Mucosa of gallbladder (tissue), 1 donor: ENCODE results near the gene GTF3C2. TPM values are rescaled to one million over a fixed set of nuclear protein-coding genes. Genes with fewer than 3 reads are reported as not detected.
A peak's percentile ranks its signal among the peaks of the same experiment; 100 is the strongest.

Source experiments
- DNase-seq: peaks from one replicate; pipeline ENCODE4 v3.0.0-alpha.2; 2020; ENCODE audit warnings: low spot score
- total RNA-seq: library from RNA; stranded (reverse); gene quantifications from one replicate; pipeline ENCODE4 v1.2.1, GENCODE V29; 2021
- donor health status: DM: no; HTN: no; CAD: no.

Gene GTF3C2
- total RNA-seq, result 49.5 TPM

GRCh38 chr2:27356382-27357181 lies at the start of gene GTF3C2:
Gene GTF3C2, minus strand, starts transcription at chr2:27356764. Its CDS starts 13,210 bp downstream, at chr2:27343554.
- peak; percentile 94 for DNase-seq

DNA sequence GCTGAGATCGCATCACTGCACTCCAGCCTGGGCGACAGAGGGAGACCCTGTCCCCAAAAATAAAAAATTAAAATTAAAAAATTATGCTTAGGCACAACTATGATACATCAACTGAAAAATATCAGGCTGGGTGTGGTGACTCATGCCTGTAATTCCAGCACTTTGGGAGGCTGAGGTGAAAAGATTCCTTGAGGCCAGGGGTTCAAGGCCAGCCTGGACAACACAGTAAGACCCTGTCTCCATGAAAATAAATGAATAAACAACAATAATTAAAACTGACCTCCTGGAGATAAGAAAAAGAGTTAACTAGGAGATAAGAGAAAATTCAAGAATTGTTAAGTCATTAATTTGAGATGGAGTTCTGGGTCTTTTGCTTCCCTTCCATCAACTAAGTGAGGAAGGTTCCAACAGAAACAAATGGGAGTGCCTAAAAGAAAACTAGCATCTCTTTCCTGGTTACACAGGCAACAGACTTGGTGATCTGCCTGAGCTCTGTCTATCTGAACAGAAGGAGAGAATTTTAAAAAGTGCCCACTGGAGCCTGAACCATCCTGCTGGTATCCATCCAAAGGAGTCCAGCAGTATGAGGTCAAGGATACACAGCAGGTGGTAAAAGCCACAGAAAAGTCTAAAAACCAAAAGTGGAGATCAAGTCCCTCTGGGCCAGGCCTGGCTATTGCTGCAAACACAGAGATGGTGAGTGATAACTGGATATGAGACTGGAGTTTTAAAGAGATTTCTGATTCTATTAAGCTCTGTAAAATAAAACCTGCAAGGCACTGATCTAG lies 44.0 kb upstream of the GTF3C2 start:
- no peak for DNase-seq

DNA sequence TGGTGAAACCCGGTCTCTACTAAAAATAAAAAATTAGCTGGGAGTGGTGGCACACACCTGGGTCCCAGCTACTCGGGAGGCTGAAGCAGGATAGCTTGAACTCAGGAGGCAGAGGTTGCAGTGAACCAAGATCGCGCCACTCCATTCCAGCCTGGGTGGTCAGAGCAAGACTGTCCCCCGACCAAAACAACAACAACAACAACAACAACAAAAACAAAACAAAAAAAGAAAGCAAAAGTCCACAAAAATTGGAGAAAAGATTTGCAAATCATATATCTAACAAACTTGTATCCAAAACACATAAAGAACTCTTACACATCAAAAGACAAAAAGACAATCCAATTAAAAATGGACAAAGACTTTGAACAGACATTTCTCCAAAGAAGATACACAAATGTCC lies 42.4 kb upstream of the GTF3C2 start:
- DNase-seq, result no peak

GRCh38 chr2:27393225-27393624 lies 36.7 kb upstream of the GTF3C2 start:
- no peak for DNase-seq

DNA sequence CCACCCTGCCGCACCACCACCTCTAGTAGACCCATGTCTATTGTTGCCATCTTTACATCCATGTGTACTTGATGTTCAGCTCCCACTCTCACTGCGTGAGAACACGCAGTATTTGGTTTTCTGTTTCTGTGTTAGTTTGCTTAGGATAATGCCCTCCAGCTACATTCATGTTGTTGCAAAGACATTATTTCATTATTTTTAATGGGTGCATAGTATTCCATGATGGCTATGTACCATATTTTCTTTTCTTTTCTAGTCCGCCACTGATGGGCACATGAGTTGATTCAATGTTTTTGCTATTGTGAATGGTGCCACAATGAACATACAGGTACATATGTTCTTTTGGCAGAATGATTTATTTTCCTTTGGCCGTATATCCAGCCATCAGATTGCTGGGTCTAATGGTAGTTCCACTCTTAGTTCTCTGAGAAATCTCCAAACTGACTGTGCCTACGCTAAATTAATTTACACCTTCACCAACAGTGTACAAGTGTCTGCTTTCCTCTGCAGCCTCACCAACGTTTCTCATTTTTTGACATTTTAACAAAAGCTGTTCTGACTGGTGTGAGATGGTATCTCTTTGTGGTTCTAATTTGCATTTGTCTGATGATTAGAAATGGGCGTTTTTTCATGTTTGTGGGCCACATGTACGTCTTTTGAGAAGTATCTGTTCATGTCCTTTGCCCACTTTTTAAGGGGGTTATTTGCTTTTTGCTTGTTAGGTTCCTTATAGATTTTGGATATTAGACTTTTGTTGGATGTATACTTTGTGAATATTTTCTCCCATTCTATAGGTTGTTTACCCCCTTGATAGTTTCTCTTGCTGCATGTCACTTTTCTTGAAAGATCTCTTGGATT lies 34.5 kb upstream of the GTF3C2 start:
- DNase-seq, result no peak

DNA sequence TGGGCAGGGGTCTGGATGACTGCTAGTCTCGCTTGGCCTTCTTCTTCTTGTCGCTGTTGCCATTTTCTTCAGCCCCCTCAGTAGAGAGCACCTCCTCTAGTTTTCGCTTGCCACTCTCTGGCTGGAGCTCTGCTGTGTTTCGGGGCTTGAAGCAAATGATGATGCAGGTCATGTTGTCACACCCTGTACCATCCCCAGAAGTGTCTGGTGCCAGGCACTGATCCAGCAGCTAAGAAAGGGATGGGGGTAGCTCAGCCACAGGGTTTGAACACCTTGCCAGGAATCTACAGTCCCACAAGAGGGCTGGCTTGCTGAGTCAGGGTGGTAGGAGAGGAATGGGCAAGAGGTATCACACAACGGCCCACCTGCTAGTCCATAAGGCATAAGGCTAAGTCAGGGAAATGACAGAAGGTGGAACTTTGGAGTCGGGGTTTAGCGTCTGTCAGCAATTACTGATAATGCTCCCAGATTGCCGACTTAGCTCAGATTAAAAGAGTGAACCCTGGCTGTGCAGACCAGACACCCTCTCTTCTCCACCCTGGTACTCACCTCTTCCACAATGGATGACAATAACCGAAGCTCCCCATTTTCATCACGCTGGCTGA lies 25.1 kb upstream of the GTF3C2 start:
- DNase-seq, result no peak

GRCh38 chr2:27380626-27381545 lies 24.3 kb upstream of the GTF3C2 start, which contains the start of gene ZNF513:
Gene ZNF513, minus strand, starts transcription at chr2:27380734. Its CDS starts 208 bp downstream, at chr2:27380526.
- DNase-seq, result peak; percentile 96

DNA sequence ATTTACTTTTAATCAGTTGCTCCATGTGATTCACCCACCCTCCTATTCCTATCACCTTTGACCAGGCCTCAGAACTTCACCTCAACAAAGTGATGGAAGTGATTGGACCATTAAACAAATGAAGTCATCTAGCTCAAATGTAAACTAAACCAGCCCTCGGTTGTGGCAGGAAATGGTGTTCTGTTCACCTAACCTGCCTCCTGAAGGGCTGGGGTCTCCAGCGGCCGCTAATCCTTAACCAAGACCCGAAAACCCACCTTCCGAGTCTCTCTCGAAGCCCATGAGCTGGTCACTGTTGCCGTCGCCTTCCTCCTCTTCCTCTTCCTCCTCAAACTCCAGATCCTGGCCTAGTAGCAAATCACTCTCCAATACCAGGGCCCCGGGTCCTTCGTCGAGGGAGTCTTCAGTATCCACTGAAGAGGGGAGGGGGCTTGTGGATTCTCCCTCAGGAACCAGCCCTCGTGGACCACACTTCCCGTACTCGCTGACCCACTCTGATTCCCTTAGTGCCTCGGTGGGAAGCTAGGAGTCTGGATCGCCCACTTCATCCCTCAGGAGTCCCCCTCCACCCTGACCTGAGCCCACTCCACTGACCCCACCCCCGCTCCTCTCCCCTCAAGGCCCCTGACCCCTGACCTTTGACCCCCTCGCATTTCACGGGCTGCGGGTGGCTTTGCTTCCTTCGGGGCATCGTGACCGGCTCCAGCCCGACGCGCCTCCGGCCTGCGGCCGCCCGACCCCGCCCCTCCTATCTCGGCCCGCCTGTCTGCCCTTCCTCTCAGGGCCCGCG lies 23.5 kb upstream of the GTF3C2 start:
- DNase-seq, result peak; percentile 59

DNA sequence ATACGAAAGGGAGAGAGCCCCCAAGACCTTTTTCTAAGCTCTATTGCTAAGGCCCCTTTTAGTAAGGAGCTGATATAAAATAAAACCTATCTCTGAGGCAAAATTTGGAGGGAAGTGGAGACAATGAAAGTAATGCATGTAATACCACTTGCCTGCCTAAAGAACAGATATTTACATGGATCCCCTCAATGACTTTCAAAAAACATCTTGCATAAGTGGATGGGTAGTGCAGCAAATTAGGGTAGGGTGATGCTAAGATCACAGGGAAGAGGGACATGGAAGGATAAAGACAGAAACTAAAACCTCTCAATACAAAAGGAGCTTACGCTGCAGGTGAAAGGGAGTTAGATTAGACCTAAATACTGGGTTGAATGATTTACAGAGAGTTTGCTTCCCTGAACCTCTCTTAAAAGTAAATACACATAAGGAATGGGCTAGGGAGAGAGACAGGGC lies 22.8 kb upstream of the GTF3C2 start:
- DNase-seq, result no peak

- no peak for DNase-seq
Measured at GRCh38 chr2:27378809-27379290, 22.3 kb upstream of the GTF3C2 start.

DNA sequence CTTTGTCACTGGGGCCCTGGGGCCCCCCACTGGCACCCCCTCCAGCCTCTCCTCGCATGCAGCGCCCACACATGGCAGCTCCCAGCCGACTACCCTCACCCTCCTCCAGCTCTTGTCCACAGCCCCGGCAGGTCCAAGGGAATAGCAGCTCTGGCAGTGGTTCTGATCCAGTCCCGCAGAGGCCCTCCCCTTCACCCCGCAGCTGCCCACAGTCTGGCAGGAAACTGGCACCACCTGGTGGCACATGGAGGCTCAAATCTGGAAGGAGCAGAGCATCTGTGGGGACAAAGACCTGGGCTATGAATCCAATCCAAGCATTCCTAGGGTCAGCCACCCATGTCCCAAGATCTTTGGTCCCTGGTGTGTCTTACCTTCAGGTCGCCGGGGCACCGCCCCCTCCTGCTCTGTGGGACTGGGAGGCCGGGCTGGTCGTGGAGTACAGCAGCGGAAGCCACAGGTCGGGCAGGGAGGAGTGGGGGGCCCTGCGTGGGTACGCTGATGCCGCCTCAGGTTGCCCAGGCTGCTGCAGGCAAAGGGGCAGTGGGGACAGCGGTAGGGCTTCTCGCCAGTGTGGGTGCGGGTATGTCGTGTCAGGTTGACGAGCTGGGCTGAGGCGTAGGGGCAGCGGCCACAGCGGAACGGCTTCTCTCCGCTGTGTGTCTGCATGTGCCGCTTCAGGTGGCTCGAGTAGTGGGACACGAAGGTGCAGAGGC lies 21.7 kb upstream of the GTF3C2 start:
- DNase-seq, result no peak

DNA sequence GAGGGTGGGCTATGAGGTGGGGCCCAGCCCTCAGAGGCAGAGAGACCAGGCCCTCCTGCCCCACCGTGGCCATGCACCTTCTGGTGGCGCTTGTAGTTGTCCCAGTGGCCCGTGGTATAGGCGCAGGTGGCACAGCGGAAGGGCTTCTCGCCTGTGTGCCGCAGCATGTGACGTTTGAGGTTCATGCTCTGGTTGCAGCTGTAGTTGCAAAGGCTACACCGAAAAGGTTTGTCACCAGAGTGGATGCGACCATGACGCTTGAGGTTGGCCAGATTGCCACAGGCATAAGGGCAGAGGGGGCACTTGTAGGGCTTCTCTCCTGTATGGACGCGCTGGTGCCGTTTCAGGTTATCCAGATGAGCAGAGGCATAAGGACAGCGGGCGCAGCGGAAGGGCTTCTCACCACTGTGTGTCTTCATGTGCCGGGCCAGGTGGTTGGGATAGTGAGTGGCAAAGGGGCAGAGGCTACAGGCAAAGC lies 21.1 kb upstream of the GTF3C2 start:
- no peak for DNase-seq

GRCh38 chr2:27376866-27377617 lies 20.5 kb upstream of the GTF3C2 start:
- no peak for DNase-seq

GRCh38 chr2:27376151-27376865 lies 19.7 kb upstream of the GTF3C2 start:
- no peak for DNase-seq

- DNase-seq, result no peak
Measured at GRCh38 chr2:27375513-27376099, 19.0 kb upstream of the GTF3C2 start.

DNA sequence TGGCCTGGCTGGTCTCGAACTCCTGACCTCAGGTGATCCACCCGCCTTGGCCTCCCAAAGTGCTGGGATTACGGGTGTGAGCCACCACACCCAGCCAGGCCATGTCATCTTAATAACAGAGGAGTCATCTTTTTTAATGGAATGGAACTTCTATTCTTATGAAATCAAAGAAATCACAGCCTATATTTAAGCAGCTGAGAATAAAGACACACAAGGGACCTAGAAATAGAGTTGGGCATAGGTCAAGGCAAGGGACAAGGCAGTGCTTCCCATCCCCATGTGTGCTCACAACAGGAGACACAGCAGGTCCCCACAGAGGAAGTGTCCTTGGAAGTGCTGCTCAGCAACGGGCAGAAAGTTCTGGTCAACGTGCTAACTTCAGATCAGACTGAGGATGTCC lies 17.0 kb upstream of the GTF3C2 start:
- DNase-seq, result no peak

- DNase-seq, result no peak
Measured at GRCh38 chr2:27372937-27373336, 16.4 kb upstream of the GTF3C2 start.
